Left colon (tissue), 2 donors: ENCODE data around the gene TTLL12. TPM values are rescaled to one million over a fixed set of nuclear protein-coding genes. Genes with fewer than 3 reads are reported as not detected.

Experiments
- ATAC-seq: fragments of 200-7000 bp; cut with Tn5 transposase; one replicate; pipeline ENCODE4 v1.9.1; 2020; ENCODE audit warnings: mild to moderate bottlenecking, moderate library complexity
- DNase-seq, 2 donors: peaks; one replicate each; pipeline ENCODE4 v3.0.0-alpha.2; 2020
- intact Hi-C, 2 donors: fragments of 100-400 bp; cut with DNase I in 1 of 2; cut with micrococcal nuclease in 1 of 2; formaldehyde crosslinking; loops; one replicate each; pipeline versions ENCODE4 v1.11.2 to v1.14.0; 2022; cut with DNase I, micrococcal nuclease
- total RNA-seq, 2 donors: library from RNA; stranded (reverse); fragmentation: NEBNext Ultra II Directional; extraction: Animal tissue kit (Norgen Biotek cat#: 25700); gene quantifications; one replicate each; pipeline ENCODE4 v1.2.1, GENCODE V29; 2021
- donor health status: DM: no; HTN: no; CAD: no.
- donor health status: DM: yes; HTN: yes; CAD: no.

The TTLL12 gene
- total RNA-seq, 2 donors from 2014 or later, result 79.5 to 91.6 TPM

DNA sequence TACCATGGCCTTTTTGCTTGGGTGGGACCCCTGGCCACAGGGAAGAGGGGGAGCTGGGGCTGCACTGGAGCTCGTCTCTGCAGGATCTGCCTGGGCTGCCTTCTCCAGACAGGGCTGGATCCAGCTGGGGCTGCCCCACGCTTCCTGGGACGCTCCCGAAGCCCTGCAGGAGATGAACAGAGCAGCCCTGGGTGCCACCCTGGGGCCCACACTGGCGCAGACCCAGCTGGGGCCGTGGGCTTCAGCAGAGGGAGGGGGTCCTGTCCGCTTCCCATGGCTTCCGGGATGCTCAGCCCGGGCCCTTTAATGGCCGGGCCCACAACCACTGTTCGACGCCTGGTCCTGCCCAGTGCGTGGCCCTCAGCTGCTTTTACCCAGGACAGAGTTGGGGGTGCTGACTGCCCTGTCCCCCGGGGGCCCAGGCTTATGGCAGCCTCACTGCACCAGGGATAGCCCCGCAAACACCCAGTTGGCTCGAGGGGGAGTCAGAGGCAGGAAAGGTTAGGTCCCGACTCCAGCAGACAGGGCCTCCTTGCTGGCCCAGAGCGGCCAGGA, 23.6 kb downstream of the TTLL12 start:
- ATAC-seq (no peak), DNase-seq (no peak)
- intact Hi-C loops, result no loop called here

GRCh38 chr22:43162412-43163150, 24.4 kb downstream of the TTLL12 start:
- no peak for DNase-seq
- intact Hi-C loops, result no loop called here
- no peak for ATAC-seq

DNA sequence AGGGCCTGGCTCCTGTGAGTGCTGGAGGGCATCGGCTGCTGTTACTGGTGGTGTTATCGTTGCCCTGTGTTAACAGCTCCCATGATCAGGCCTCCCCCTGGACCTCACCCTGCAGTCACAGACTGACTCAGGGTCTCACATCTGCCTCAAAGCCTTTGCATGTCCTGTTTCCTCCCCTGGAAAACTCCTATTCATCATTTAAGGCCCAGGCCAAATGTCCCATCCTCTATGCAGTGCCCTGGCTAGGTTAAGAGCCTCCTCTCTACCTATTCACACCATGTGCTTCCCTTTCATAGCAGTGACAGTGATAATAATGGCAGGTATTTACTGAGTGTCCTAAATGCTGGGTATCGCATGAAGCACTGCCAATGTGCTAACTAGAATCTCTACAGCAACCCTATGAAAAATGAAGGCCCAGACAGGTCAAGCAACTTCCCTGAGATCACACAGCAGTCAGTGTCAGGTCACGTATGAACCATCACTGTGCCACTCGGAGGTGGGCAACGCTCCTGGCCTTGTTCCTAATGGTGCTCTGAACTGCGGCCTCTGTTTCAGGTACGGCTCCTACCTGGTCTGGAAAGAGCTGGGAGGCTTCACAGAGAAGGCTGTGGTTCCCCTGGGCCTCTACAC, 26.3 kb downstream of the TTLL12 start:
- DNase-seq (no peak), ATAC-seq (no peak)
- intact Hi-C loops, result no loop called here

DNA sequence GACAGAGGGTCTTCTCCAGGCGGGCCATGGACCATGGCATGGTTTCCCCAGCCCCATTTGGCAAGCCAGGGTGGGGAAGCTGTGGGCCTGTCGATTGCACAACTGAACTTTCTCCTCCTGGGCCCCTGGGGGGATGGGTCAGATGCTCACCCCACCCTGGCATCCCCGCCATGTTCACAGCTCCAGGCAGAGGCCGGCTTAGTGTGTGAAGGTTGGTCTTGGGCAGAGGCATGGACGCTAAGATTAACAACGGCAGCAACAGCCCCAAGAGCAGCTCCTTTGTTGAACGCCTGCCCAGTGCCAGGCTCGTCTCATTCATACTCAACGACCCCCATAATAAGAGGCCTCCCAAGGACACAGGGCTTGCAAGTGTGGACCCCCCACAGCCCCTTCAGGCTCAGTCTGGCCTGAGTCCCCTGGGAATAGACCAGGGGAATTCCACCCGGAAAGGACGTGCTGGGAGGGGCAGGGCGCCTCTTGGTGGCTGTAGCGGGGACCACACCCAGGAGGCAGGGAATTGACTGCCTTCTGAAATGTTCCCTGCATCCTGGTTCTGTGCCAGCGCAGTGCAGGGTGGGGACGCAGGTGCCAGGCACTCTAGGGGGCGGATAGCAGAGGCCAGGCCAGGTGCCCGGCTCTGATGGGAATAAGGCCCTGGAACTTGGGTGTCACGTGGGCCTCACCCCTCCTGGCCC, 27.3 kb downstream of the TTLL12 start:
- DNase-seq, result peak; percentile 93 to 94
- intact Hi-C loops, result no loop called here
- peak; percentile 75 for ATAC-seq

GRCh38 chr22:43158778-43159483, 28.0 kb downstream of the TTLL12 start:
- intact Hi-C loops, result no loop called here
- no peak for DNase-seq

DNA sequence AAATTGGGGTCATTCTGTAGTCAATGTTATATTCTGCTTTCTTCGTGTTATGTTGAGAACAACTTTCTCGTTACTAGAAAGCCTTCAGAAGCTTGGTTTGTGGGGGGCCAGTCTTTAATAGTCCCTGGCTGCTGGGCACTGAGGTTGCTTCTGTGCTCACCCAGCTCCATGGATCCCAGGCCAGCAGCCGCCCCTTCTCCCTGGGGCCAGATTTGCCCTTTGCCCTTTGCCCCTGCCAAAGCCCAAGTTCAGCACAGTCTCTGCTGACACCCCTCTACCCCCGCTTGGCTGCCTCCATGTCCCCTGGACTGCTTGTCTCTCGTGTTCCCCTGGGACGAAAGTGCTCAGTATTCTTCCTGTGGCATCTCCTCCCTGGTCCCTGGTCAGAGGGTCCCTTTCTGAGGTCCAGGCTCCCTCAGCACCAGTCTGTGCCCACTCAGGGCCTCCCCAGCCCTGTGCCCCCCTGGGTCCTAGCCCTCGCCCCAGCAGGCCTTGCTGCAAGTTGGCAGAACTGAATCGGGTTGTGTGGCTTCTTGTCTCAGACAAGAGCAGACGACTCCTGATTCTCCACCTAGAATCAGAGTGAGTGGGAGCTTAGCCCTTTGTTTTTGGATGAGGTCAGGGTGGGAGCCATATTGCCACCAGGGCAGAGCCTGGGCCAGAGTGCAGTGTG, 28.9 kb downstream of the TTLL12 start:
- DNase-seq (no peak), ATAC-seq (no peak)
- intact Hi-C loops, result no loop called here

More at GRCh38 chr22:43158778-43159483, 28.0 kb downstream of the TTLL12 start:
- ATAC-seq, result peak; percentile 11

GRCh38 chr22:43156413-43156812, 30.5 kb downstream of the TTLL12 start:
- DNase-seq, result no peak
- ATAC-seq, result no peak
- intact Hi-C loops, result no loop called here

- DNase-seq (no peak), ATAC-seq (no peak)
- intact Hi-C loops, result no loop called here
These were observed 31.1 kb downstream of the TTLL12 start for GRCh38 chr22:43155789-43156188.

GRCh38 chr22:43154887-43155536, 31.9 kb downstream of the TTLL12 start:
- DNase-seq (no peak), ATAC-seq (no peak)
- intact Hi-C loops, result no loop called here

GRCh38 chr22:43153899-43154298, 33.0 kb downstream of the TTLL12 start:
- ATAC-seq (no peak), DNase-seq (no peak)
- intact Hi-C loops, result no loop called here

GRCh38 chr22:43152357-43153071, 34.4 kb downstream of the TTLL12 start:
- peak; percentile 88 for DNase-seq

DNA sequence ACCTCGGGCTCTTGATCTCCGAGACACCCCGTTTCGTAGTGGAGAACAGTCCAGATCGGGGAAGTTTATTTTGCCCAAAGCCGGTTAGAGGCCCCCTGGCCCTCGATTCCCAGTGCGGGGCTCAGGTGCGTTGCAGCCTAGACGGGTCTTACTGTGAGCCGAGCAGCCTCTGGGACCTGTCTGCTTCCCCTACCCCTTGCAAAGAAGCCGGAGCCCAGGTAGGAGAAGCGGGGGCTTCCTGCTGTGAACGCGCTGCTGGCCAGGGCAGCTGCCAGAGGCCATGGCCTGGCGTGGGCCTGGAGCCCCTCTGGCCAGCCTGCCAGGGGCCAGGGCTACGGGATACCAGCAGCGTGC, 35.0 kb downstream of the TTLL12 start:
- intact Hi-C loops, result no loop called here
- ATAC-seq (peak; percentile 4), DNase-seq (peak in 1 of 2 donors; percentile 30)

More at GRCh38 chr22:43152357-43153071, 34.4 kb downstream of the TTLL12 start:
- peak; percentile 81 for ATAC-seq
- intact Hi-C loops, result no loop called here

- intact Hi-C loops, result no loop called here
- ATAC-seq, result peak; percentile 75
- DNase-seq, result peak; percentile 72 to 85
These were observed 35.5 kb downstream of the TTLL12 start, which contains the start of gene TSPO for GRCh38 chr22:43151251-43152002. TSPO (plus strand) TSS chr22:43151559; CDS start chr22:43159239, 7,680 bp downstream.

GRCh38 chr22:43150731-43151206, 36.2 kb downstream of the TTLL12 start:
- no peak for ATAC-seq
- intact Hi-C loops, result no loop called here
- DNase-seq, result peak in 1 of 2 donors; percentile 44

GRCh38 chr22:43148581-43148980, 38.4 kb downstream of the TTLL12 start:
- peak; percentile 16 for ATAC-seq
- DNase-seq, result no peak

DNA sequence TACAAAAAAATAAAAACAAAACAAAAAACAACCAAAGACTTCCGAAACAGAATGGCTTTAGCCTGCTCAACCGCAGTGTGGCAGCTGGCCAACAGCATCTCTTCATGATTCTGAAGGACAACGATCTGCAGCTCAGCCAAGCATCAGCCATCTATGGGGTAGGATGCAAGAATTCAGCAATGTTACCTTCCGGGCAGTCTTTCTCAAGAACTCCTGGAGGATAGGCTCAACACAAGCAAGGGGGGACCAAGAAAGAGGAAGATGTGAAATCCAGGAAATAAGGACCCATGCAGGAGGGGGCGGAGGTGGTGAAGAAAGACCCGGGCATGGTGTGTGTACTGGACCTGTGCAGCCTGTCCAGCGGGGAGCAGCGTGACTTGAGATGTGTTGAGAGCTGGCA, 39.1 kb downstream of the TTLL12 start:
- intact Hi-C loops, result no loop called here
- ATAC-seq (no peak), DNase-seq (no peak)

More at GRCh38 chr22:43148581-43148980, 38.4 kb downstream of the TTLL12 start:
- intact Hi-C loops, result no loop called here
